Stimulated activated CD4-positive, alpha-beta T cell treated with anti-CD3 and anti-CD28 coated beads, Interleukin-2, amount 100 ng/mL, for 4 hours (primary cell): ENCODE data around the gene PARD3.

Experiments
- DNase-seq: peaks from one replicate; pipeline ENCODE4 v3.0.0-alpha.2; 2020; ENCODE audit warnings: low read depth

Gene PARD3

DNA sequence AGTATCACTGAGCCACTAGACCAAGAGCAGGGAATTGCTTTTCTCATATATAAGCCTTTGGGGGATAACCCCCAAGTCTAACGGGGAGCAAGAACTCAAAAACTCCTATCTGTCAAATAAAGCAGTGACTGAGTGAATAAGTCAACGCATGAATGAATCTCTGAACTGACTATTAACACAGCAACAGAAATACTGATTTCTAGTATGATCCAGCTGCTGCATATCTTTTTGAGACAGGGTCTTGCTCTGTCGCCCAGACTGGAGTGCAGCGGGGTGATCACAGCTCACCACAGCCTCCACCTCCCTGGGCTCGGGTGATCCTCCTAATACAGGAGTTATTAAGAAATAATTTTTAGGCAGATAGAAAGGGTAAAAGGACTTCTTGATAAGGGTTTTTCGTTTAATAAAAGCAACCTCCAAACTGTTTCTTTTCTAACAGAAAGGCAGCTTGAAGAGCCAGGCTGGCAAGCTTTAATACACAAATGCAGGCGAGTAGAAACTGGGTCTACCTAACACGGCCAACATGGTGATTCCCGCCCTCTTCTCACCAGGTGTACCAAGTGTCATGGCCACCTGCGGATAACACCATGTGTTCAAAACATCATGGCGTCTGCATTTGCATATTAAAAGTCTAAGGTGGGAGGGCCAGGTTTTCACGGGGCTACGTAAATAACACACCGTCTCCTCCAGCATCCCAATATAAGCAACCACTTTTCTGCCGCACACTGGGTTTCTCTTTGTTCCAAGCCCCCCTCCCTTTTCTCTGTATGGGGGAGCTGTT is 631.9 kb downstream of the PARD3 start:
- DNase-seq, result no peak

DNA sequence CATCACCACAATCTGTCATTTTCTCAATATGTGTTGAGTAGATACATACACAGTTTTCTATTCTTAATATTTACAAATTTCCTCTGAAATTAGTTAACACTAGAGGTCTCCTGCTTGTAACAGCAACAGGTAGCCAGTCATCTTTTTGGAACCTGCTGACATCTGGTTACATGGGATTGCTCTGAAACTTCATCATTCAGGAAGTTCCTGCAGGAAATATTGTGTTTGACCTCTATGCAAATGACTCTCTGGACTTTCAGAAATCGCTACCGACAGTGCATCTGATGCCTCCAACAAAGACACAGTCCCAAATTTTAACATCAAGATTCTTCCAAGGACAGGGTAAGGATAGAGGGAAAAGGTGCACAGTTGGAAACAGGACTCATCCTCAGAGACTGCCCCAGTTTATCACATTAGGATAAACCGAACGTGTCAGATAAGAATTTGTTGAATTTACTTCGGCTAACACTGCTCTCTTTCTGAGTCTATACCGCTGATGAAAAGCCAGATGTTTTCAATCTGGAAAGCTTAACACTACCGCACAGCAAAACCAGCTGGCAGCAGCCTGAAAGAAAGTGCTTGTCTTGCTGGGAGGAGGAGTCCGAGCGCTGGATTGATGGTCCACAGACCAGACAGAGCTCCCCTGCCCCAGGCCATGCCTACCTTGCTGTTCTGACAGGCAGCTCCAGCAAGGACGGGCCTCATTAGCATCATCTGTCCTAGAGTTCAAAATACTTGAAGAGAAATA is 633.4 kb downstream of the PARD3 start:
- no peak for DNase-seq

DNA sequence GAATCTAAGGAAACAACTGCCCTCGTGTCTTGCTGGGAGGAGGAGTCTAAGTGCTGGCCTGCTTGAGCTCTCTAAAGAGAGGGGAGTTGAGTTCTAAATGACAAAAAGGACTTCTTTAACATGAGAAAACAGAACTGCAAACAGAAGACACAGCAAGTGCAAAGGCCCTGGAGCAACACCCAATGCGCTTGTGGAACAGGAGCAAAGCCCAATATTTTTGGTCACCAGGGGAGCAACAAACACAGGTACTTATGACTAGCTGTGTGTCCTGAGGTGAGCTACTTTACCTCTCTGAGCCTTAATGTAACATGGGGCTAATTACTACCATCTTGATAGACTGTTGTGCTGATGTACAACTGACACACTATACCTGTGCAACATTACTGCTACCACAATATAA is 634.3 kb downstream of the PARD3 start:
- no peak for DNase-seq

DNA sequence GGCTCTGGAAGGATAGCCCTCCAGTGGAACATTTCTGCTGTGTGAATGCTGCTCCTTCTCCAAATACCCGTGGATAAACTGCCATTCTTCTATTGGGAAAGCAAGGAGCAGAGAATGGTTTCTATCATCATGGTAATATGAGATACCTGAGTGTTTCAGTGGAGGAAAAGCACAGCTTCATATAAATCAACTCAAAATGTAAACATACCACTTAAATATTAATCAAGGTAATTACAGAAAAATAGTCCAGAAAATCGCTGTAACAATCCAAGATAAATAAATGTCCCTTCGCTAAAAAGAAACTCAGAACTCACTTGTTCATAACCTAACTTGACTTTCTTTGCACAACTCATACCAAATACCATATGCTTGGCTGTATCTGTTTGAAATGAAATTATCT is 635.8 kb downstream of the PARD3 start:
- DNase-seq, result no peak

DNA sequence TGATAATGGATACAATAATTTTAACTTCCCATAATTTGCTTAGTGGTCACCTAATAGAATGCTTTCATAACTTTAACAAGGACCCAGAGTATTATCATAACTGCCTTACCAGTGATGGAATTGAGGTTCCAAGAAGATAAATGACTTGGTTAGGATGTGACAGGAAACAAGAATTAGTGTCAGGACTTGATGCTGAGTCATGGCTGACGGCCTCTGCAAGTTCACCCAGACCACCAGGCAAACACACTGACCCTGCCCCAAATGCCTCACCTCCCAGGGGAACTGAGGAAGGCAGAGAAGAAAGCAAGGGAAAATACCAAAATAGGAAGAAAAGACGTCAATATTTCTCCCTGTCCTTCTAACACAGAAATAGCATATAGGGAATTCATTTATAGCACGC is 636.3 kb downstream of the PARD3 start:
- no peak for DNase-seq

DNA sequence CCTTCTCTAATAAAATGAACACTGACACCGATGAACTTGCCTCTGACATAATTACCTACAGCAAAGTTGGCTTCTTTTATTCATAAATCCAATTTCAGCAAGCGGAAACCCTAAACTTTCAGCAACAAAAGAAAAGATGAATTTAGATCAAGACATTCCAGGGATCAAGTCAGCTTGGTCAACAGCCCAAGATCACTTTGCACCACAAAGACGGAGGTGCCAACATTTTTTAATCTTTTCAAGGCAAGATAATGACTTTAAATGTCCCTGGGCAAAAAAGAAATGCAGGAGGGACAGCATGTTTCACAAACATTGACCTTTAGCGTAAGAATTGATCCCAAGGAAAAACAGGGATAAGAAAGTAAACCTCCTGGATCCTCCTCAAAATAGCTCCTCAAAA is 636.9 kb downstream of the PARD3 start:
- no peak for DNase-seq

DNA sequence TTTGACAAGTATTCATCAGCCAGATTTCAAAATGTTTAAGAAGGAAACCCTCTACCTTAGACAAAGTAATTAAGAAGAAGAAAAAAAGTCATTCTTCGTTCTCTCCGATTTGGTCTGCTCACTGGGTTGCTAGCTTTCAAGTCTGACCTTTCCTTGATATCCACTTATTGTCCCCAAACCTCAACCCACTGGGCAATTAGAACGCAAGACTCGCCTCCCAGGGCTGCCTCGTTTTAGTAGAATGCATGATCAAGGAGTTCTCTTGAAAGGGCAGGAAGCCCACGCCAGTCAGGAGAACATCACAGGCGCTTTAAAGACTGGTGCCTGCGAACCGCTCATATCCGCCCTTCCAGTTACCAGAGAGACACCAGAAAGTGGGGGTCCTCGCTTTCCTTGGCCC is 637.7 kb downstream of the PARD3 start:
- DNase-seq, result no peak

DNA sequence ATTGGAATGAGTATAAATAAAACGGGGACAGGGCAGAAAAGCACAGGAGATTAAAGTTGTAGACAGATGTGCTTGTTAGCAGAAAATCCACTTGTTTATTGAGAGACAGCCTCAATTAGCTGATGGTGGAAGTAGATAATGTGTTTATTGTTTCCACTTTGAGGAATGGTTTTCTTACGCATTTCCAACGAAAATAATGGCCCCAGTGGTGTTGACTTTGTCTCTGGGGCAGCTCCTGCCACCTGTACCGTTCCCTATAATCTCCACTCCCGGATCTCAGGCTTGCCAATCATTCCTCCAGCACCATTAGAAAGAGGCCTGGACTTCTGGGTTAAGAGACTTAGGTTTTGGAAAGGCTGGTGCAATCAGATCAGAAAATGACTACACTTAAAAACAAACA is 638.7 kb downstream of the PARD3 start:
- no peak for DNase-seq

DNA sequence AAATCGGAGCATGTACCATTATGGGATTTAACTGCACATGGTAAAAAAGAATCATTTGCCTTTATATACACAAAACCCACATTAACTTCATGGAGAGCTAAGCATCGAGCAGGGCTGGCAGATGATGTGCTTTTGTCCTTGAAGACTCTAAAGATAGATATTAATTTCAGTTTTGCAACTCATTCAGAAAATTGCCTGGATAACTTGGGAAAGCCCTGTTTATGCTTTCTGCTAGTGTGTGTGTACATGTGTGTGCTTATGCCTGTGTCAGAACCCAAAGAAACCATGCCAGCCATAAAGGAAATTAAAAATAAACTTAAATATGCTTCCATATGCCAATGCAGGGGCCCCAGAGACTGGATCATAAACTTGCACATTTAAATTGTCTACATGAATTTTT is 640.0 kb downstream of the PARD3 start:
- DNase-seq, result no peak

DNA sequence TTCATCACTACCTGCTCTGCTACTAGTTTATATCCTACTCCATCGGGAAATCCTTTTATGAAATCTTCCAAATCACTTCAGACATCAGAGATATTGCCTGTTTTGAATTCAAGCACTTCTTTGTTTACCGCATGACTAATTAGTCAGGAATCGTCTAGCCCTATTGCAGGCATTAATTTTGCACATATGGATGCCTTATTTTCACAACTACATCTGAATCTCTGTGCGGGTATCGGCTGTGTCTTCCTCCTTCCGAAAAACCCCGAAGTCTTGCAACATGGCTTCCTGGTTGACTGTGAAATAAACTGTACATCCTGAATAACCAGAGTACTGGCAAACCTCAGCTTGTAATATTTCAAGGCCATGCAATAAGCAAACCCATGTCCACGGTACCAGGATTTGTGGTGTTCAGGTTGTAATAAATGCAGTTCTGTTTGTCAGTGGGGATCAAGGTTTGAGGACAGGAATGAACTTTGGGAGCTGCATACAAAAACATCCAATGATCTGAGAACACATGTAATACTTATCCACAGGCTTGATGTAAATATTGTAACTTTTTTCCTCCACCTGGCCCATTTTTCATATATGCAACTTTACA is 642.1 kb downstream of the PARD3 start:
- no peak for DNase-seq

DNA sequence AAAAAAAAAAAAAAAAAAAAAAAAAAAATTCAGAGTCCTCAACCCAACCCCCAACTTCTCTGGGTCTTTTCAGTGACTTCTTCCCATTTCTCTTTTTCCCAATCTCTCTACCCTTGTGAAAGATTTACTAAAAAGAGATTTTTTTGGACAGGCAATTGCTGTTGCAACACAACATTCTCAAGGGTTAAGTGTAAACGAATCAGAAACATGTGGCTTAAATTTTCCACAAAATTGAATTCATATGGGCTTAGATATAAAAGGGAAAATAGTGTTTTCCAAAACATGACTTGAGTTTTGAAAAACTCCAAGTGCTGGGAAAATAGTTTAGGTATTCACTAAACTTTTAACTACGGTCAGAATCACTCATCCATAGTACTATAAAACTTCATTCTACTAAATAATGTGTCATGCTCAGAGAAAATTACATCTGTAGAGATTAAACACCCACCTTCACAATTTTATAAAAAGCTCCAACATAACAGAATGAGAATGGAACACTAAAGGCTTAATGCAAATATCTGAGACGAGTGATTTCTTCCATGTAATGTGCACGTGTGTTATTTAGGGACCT is 643.1 kb downstream of the PARD3 start:
- DNase-seq, result no peak

DNA sequence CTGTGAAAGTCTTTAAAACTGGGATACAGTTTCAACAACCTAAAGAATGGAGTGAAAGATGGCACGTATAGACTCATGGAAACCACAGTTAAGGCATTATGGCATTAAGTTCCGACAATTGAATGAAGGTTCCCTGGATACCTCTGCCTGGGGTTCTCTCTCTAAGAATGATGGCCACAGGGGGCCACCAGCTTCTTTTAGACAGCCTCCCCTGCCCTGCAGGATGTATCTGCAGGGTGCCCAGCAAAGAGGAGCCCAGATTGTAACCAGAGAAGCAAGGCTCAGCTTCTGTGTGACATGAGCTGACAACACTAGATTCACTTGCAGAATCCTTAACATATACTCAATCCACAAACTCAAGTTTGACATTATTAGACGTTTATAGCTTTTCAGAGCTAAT is 645.4 kb downstream of the PARD3 start:
- no peak for DNase-seq

DNA sequence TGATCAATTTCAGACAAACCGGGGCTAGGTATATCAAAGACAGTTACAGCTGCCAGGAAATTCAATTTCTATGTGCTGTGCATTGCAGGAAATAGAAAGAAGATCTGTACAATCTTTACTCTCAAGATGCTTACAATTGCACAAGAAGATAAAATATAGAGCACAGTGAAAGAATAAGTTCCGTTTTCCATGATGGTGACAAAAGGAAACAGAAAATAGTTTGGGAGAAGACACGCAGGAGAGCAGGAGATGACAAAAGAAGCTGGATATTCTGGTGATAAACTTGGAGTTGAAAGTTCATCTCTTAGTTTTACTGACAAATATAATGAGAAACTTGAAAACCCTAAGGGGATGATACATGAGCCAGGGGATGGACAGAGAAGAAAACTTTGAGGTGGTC is 646.0 kb downstream of the PARD3 start:
- no peak for DNase-seq

DNA sequence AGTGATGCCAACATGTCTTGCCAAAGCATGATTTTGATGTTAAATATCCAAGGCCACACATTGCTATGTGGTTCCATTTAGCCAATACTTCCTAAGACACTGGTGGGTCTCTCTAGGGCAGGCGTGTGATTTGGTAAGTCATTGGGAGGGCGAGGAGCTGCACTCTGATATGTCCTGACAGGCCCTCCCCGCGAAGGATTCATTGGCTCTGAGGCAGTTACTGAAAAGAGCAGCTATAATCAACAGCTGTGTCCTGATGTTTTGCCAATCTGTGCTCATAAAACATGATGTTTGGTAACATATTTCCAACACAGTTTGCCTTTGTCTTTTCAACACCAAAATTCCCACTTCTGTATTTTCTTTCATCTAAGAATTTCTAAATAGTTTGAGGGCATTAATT is 646.7 kb downstream of the PARD3 start:
- no peak for DNase-seq

DNA sequence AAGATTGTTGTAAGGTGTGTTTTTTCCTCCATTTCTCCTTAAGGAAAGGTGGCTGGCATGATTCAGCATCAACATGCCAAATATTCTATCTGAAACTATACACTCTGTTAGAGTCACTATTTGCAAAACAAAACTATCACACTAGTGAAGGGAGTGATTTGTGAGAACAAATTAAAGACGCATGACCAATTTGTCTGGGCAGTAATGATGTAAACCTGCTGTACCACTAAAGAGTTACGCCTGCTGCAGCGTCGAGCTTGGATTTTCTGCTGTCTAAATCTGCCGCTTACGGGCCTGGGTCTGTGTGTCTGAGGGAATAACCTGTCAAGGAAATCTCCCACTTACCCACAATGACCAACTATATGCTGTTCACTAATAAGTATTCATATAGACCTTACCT is 648.3 kb downstream of the PARD3 start:
- no peak for DNase-seq

DNA sequence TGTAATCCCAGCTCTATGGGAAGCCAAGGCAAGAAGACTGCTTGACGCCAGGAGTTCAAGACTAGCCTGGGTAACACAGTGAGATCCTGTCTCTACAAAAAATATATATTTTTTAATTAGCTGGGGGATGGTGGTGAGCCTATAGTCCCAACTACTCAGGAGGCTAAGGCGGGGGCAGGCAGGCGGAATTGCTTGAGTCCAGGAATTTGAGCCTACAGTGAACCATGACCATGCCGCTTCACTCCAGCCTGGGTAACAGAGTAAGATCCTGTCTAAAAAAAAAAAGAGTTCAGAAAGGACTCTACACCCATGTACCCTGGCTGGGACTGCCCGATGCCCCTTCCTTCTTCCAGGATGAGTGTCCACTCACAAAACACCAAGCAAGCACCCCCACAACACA is 648.7 kb downstream of the PARD3 start:
- DNase-seq, result no peak

DNA sequence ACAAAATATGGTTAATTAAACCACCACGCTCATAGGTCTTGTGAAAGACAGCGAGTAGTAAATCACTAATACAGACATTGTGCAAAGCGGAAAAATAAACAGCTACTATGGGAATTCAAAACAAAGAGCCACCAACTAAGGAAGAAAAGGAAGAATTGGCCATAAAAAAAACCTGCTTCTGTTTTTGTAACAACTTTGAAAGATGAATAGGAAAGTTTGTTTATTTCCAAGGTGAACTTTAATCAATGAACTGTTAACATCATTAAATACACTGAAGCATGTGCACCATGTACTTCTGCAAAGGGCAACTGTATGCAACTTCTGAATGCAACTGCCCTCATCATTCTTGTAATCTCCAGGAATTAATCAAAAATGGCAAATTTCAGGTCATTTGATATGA is 651.1 kb downstream of the PARD3 start:
- DNase-seq, result no peak

DNA sequence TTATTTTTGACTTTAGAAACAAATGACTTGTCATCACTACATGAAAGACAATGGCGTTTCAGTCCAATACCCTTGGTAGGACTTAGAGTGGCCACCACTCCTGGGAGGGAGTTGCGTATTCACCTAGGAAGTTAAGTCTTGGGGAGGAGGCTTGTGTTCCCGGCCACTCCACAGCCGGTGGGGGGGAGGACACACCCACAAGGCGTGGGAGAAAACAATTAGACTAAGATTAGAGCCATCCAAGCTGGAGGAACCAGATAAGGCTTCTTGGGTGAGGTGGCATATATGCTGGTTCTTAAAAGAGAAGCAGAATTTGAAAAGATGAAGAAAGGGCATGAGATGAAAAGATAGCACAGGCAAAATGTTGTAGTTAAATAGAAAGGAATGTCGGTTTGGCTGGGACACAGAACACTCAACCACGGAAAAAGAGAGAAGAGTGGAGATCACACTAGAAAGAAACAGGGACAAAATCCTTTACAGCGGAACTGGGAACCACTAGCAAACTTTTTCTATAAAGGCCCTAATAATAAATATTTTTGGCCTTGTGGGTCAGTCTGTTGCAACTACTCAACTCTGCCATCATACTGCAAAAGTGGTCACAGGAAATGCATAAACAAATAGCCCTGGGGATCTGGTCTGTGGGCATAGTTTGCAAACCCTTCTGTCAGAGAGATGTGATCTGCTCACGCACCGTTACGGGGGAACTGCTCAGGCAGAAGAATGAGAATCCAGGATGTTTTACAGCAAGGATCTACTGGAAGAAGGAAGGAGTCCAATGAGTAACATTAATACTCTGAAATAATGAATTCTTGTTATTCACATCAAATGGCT is 651.8 kb downstream of the PARD3 start:
- no peak for DNase-seq

DNA sequence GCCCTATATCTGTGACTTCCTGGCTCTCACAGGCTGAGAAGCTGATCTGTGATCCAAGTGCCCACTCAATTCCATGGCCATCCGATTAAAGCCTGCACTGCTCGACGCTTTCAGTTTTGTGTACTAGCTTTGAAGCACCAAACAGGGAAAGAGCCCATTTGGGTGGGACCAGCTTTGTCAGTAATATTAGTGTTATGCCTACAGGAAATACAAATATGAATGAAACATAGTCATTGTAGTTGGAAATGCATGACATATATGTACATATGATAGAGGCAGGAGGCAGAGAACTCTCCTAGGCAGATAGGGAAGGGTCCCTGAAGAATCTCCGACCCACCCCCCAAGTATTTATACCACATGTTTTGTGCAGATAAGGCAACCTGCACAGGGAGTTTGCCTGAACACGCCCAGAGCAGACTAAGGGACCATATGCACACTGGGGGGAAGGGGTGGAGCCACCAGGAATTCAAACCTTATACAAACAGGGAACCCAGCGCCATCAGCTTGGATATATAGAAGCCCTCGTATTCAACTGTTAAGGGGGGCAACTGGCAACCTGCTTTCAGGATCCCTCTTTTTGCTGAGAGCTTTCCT is 653.2 kb downstream of the PARD3 start:
- no peak for DNase-seq

DNA sequence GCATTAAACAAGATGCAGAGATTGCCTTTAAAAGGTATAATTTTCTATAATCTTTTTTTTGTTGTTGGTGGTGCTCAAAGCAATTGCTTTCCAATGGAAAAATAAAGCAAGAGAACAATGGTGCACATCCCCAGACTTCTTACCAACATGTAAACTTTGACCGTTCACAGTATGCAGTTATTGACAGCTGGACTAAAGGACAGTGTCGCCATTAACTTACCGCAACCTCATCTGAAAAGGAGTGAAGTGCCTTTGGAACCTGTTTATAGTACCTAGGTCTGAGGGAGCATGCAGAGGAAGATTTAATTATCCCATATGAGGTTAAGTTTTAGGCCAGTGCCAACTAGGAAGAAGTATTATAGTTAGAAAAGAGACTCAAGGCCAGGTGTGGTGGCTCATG is 654.5 kb downstream of the PARD3 start:
- DNase-seq, result no peak

DNA sequence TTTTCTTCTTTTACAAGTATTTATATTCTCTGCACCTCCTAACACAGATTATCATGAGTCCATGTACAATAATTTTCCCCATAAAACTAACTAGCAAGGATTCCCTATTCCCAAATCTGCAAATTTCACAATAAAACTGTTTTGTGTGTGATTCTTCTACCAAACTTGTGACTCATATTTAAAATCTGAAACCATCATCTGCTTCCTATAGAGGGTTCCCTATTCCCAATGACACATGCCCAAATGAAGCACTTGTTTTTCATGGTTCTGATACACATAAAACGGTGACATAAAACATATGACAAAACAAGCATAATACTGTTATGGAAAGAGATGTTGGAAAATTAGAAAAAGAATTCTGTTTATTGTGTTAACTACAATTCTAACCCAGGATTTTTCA is 657.6 kb downstream of the PARD3 start:
- DNase-seq, result no peak
